Spinal cord (tissue), 10 donors: ENCODE results near the gene NMBR. TPM values are rescaled to one million over a fixed set of nuclear protein-coding genes. Genes with fewer than 3 reads are reported as not detected.
"Not testable (repeated sequence)": the region's sequence is repeated elsewhere in the genome, so short reads cannot be mapped to it uniquely, and the experiment has no call there.

Experiments used
- DNase-seq, 6 donors: peaks; one replicate each; pipeline versions ENCODE4 v3.0.0 to v3.0.0-alpha.2; 2013 to 2015; ENCODE audit warnings: low spot score in 6 of 6, low read depth in 4 of 6
- H3K27ac ChIP-seq: one replicate; pipeline ENCODE4 v1.5.1; 2013; ENCODE audit warnings: low read depth, low read length, control low read depth
- H3K27me3 ChIP-seq: one replicate; pipeline ENCODE4 v1.6.1; 2013; ENCODE audit warnings: low read length; ENCODE audit not compliant: control insufficient read depth, insufficient read depth
- H3K36me3 ChIP-seq: one replicate; pipeline ENCODE4 v1.6.1; 2013; ENCODE audit warnings: low read length; ENCODE audit not compliant: control insufficient read depth, insufficient read depth
- H3K4me1 ChIP-seq: one replicate; pipeline ENCODE4 v1.6.1; 2013; ENCODE audit warnings: low read length; ENCODE audit not compliant: control insufficient read depth, insufficient read depth
- H3K4me3 ChIP-seq: one replicate; pipeline ENCODE4 v1.5.1; 2013; ENCODE audit warnings: low read depth, low read length, control low read depth
- H3K9me3 ChIP-seq: one replicate; pipeline ENCODE4 v1.6.1; 2013; ENCODE audit warnings: low read length; ENCODE audit not compliant: control insufficient read depth, insufficient read depth
- WGBS: methylation state at CpG from one replicate; pipeline ENCODE4 v1.1.5; 2013; ENCODE audit warnings: missing lambda C conversion rate; ENCODE audit not compliant: insufficient coverage; 5-methylcytosine and 5-hydroxymethylcytosine counted together
- polyA plus RNA-seq, 2 donors: library from polyadenylated mRNA; unstranded; fragments of 120-200 nt; gene quantifications; one replicate each; pipeline ENCODE4 v1.2.1, GENCODE V29; 2013; ENCODE audit not compliant: insufficient read length in 2 of 2
- total RNA-seq, 2 donors: library from RNA; depleted of rRNA in 1 of 2; stranded (reverse); fragments of 120-200 nt in 1 of 2; fragments of >200 nt in 1 of 2; gene quantifications; one replicate each; pipeline versions ENCODE4 v1.2.3 to v1.2.4, GENCODE V29; 2013 to 2014
- donor health status: healthy.

Gene NMBR
- total and polyA plus RNA-seq, 4 donors = 1.5 to 5.8 (median 4.9) TPM

DNA sequence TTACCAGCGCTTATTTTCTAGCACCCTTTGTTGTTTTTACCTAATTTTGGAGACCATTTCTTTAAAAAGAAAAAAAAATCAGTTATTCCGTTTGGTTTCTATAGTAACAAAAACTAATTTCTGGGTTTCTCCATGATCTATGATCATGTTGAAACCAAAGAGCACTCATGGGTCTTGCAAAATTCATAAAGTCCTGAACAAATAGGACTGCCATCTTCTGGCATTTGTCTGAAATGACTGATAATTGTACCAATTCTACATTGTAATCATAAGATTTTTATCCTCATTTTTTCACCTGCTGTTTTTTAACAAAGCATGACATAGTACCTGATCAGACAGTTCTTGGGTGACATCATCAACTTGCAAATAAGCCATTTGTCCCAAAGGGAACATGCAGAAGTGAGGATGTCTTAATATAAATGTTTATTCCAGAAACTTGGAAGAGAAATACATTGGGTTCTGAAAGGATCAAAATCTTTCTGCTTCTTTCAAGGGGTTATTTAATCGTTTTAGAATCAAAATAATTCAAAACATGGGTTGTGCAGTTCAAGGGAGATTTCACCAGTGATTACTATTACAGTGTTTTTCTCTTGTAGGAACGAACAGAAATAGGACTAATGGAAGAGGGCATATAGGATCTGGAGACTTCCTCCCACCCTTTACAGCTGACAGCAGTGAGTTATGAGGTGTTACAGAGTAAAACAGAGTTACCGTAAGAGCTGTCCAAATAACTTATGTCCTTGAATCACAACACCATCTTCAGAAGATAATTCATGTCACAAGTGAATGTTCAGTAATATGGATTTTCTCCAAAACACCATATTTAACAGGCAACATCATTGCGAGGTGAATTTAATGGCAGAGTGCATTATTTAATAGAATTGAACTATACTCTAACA lies 101.3 kb downstream of the NMBR start:
- DNase-seq = peak in 3 of 6 donors; percentile 7 to 83 (median 19)
- Histone ChIP-seq H3K36me3 (no peaks in the 10 kb centered on the region), H3K4me1 (no peaks in the 10 kb centered on the region), H3K9me3 (peaks cover 3% of the 10 kb centered on the region), H3K27me3 (no peaks in the 10 kb centered on the region), H3K4me3 (no peak overlapping the region), H3K27ac (no peak overlapping the region)
- WGBS = no CpG with 5 or more reads among the region's 6 CpGs

DNA sequence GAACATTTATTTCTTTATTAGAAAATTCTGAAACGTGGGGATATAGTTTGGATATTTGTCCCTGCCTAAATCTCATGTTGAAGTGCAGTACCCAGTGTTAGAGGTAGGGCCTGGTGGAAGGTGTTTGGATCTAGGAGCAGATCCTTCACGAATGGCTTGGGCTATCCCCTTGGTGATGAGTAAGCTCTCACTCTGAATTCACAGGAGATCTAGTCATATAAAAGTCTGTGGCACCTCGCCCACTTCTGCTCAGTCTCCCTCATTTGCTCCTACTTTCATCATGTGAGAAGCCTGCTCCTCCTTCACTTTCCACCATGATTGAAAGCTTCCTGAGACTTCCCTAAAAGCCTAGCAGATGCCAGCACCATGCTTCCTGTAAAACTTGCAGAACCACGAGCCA lies 111.0 kb downstream of the NMBR start:
- 100% methylated on average over 3 of the region's 4 CpGs for WGBS
- Histone ChIP-seq H3K9me3 (no peaks in the 10 kb centered on the region), H3K27me3 (no peaks in the 10 kb centered on the region)

DNA sequence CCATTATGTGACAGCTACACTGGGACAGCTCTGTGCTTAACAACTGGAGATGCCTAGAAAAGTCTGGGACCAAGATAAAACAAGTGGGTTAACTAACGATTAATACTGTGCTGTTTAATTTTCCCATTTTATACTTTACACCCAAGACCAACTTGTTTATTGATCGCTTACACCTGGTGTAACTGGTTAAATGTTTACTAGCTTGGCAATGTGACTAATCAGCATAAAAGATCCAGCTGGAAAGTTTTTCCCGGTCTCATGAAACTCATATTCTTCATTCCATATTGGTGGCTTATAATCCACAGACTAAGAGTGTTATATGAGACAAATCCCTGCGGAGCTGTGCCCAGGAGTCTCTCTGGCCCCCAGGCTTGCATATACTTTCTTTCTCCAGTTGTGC lies 115.9 kb downstream of the NMBR start:
- no peak overlapping the region for H3K27ac ChIP-seq
- no peaks in the 10 kb centered on the region for H3K36me3 ChIP-seq
- WGBS = no CpG with 5 or more reads among the region's 4 CpGs
- no peaks in the 10 kb centered on the region for H3K27me3 ChIP-seq
- H3K4me1 ChIP-seq = no peaks in the 10 kb centered on the region
- no peak overlapping the region for H3K4me3 ChIP-seq
- H3K9me3 ChIP-seq = no peaks in the 10 kb centered on the region
- no peak for DNase-seq

More for the DNA sequence above, 111.0 kb downstream of the NMBR start:
- no peak for DNase-seq
- Histone ChIP-seq H3K27ac (no peak overlapping the region), H3K4me1 (no peaks in the 10 kb centered on the region), H3K4me3 (no peak overlapping the region), H3K36me3 (no peaks in the 10 kb centered on the region)

DNA sequence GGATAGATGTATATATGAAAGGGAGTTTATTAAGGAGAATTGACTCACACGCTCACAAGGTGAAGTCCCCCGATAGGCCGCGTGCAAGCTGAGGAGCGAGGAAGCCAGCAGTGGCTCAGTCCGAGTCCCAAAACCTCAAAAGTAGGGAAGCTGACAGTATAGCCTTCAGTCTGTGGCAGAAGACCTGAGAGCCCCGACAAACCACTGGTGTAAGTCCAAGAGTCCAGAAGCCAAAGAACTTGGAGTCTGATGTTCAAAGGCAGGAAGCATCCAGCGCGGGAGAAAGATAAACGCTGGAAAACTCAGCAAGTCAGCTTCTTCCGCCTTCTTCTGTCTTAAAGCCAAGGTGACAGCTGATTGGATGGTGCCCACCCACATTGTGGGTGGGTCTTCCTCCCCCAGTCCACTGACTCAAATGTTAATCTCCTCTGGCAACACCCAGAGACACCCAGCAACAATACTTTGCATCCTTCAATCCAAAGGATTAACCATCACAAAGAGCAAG lies 116.8 kb downstream of the NMBR start:
- no peak for DNase-seq
- Histone ChIP-seq H3K4me1 (no peaks in the 10 kb centered on the region), H3K4me3 (no peak overlapping the region), H3K27me3 (no peaks in the 10 kb centered on the region), H3K36me3 (no peaks in the 10 kb centered on the region), H3K27ac (no peak overlapping the region), H3K9me3 (no peaks in the 10 kb centered on the region)
- 74% methylated on average over 11 of the region's 11 CpGs for WGBS

DNA sequence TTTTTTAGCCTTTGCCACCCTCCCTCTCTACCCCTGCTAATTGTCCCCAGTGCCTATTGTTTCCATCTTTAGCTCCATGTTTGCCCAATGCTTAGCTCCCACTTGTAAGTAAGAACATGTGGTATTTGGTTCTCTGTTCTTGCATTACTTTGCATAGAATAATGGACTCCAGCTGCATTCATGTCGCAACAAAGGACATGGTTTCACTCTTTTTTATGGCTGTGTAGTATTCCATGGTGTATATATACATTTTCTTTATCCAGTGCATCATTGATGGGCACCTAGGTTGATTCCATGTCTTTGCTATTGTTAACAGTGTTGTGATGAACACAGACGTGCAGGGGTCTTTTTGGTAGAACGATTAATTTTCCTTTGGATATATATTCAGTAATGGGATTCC lies 118.4 kb downstream of the NMBR start:
- H3K4me1 ChIP-seq = no peaks in the 10 kb centered on the region
- no peaks in the 10 kb centered on the region for H3K36me3 ChIP-seq
- DNase-seq = no peak
- H3K9me3 ChIP-seq = no peaks in the 10 kb centered on the region
- no peaks in the 10 kb centered on the region for H3K27me3 ChIP-seq
- no CpG with 5 or more reads among the region's 3 CpGs for WGBS
- no peak overlapping the region for H3K27ac ChIP-seq
- no peak overlapping the region for H3K4me3 ChIP-seq

DNA sequence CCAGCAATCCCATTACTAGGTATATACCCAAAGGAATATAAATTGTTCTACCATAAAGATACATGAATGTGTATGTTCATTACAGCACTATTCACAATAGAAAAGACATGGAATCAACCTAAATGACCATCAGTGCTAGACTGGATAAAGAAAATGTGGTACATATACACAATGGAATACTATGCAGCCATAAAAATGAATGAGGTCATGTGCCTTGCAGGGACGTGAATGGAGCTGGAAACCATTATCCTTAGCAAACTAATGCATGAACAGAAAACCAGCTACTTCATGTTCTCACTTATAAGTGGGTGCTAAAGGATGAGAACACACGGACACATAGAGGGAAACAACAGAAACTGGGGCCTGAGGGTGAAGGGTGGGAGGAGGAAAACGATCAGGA lies 119.1 kb downstream of the NMBR start:
- H3K36me3 ChIP-seq, H3K4me1 ChIP-seq, H3K4me3 ChIP-seq, H3K27me3 ChIP-seq, DNase-seq, H3K27ac ChIP-seq, H3K9me3 ChIP-seq: not testable (repeated sequence)
- WGBS = no CpG with 5 or more reads among the region's 3 CpGs

DNA sequence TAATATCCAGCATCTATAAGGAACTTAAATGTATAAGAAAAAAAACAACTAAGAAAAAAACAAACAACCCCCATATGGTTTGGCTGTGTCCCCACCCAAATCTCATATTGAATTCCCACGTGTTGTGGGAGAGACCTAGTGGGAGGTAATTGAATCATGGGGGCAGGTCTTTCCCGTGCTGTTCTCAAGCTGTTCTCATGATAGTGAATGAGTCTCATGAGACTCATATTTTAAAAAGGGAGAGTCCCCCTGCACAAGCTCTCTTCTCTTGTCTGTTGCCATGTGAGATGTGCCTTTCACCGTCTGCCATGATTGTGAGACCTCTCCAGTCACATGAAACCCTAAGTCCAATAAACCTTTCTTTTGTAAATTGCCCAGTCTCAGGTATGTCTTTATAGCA lies 119.8 kb downstream of the NMBR start:
- Histone ChIP-seq H3K4me1 (no peaks in the 10 kb centered on the region), H3K27me3 (no peaks in the 10 kb centered on the region), H3K4me3 (no peak overlapping the region), H3K9me3 (no peaks in the 10 kb centered on the region), H3K36me3 (no peaks in the 10 kb centered on the region), H3K27ac (no peak overlapping the region)
- no peak for DNase-seq
- WGBS = no CpG with 5 or more reads among the region's 3 CpGs

DNA sequence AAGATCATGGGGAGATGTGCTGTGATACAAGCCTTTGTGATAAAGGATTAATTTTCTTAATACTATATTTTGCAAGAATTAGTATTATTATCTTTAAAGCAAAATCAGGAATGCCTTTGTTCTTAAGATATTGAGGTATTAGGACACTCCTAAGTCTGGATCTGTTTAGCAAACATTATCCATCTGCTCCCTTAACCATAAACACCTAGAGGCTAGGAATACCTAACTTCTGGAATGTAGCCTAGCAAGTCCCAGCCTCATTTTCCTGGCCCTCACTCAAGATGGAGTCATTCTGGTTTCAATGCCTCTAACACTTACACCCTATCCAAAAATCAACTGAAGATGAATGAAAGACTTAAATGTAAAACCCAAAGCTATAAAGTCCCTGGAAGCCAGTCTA lies 120.5 kb downstream of the NMBR start:
- no peaks in the 10 kb centered on the region for H3K4me1 ChIP-seq
- no peaks in the 10 kb centered on the region for H3K27me3 ChIP-seq
- no peaks in the 10 kb centered on the region for H3K36me3 ChIP-seq
- DNase-seq = no peak
- no peak overlapping the region for H3K4me3 ChIP-seq
- H3K27ac ChIP-seq = no peak overlapping the region
- H3K9me3 ChIP-seq = no peaks in the 10 kb centered on the region
